Dermis blood vessel endothelial cell (primary cell): ENCODE data around the gene NXPH2. TPM values are rescaled to one million over a fixed set of nuclear protein-coding genes. Genes with fewer than 3 reads are reported as not detected.

Experiments
- DNase-seq: peaks from one replicate; pipeline ENCODE4 v3.0.0; 2010
- total RNA-seq: library from RNA; depleted of rRNA; stranded (reverse); fragments of >200 nt; gene quantifications from 2 replicates; pipeline ENCODE4 v1.2.3, GENCODE V29; 2014

Gene NXPH2
- not detected in 2 replicates for total RNA-seq

DNA sequence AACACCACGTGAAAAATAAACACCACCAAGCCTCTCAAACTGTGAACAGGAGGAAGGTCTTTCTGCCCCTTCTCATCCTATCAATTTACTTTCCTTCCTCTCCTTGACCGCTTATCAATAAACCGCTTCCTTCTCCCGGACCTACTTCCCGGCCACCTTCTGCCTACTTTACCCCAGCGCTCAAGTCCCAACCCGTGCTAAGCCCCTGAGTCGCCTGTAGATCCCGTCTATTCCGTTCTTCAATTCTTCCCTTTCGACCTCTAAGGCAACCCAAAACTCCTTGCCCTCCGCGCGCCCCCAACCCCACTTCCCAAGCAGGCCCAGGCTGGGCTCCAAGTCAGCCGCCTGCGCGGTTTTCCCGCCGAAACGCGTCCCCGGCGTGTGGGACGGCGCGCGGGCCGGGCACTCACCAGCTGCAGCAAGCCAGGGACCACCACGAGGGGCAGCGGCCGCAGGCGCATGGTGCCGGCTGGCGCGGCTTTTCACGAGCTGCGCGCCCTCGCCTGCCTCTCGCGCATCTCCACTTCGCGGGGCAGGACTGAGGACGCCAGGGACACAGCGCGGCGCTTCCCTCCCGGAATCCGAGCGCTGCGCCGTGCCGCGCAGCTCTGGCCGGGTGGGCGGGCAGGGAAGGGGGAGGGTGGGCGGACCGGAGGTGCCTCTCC, at the start of gene NXPH2:
Gene NXPH2 (minus strand): TSS at position 610 of the 665 bp plus-strand sequence. CDS start 149 bp downstream, at position 461.
- no peak for DNase-seq

DNA sequence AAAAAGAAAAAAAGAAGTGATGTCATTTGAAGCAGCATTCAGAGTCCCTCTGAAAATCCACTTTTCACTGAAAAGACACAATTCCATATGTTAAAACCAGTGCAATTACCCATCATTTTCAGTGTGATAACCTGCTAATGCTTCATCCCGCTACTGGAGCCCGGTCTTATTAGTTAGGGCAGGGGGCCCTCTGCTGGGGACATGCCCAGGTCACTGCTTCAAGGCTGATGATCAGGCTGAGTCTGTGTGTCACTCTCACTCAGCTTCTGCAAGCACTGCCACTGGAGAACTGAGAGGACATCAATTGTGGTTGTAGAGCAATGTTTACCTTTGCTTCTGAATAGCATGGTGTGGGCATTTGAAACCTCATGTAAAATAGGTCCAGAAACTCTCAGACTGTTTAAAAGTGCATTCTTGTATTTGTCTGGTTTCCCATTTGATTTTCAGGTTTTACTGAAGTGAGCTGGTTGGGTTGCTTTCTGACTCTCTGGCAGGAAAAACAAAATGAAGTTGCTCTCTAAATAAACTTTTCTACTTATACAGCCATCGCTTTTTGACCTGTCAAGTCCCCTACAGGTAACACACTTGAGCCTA, 49.2 kb upstream of the NXPH2 start:
- DNase-seq = peak; percentile 55

DNA sequence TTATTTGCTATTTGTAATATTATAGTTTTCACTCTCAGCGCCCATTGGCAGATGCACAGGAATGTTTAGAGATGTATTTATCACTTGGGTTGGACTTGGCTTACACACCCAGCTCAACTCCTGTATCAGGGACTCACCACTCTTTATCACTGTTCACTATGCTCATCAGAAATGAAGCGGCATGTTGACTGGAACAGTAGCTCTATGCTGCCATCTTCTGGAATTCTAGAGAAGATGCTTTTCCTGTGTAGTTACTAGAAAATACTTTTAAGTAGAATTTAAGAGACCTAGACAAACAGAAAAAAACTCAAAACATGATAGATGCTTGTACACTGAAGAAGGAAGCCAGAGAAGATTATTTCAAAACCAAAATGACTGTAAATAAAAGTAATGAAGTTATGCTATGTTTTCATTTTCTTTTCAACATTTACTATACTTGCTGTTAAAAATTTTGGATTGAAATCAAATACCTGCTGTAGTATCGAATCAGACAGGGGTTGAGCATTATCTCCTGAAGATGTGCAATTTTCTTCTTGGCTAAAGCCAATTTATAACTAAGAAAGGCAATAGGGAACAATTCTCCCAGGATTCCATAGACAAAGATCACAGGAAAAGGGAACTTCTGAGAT, 47.4 kb upstream of the NXPH2 start:
- DNase-seq = peak; percentile 79

DNA sequence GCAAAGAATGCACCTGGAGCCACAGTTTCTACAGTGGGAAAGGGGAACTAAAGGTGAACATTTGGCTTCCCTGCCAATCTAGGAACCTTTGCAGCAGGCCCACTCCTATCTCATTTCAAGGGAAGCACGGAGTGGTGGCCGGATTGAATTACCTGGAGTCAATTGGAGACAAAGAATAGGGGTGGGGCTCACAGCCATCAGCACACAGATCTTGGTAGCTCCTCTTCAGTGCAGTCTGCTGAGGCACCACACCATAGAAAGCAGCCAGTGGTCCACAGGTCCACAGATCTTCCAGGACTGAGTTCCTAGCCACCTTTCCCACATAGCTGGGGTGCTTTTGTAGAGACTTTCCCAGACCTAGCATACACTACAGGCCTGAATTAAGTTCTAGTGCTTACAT, 43.5 kb upstream of the NXPH2 start:
- DNase-seq = no peak

DNA sequence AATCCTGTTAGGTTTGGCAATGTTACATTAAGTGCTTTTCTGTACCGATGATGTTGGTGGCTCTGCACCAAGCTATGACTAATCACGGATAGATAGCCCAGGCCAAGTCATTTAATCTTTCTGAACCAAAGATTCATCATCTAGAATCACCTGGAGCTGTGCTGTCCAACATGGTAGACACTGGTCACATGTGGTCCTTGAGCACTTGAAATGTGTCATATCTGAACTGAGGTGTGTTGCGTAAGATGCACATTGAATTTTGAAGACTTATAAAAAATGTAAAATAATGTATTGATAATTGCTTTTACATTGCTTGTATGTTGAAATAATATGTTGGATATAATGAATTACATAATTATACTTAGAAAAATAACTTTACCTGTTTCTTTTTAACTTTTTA, 39.8 kb upstream of the NXPH2 start:
- DNase-seq = no peak

DNA sequence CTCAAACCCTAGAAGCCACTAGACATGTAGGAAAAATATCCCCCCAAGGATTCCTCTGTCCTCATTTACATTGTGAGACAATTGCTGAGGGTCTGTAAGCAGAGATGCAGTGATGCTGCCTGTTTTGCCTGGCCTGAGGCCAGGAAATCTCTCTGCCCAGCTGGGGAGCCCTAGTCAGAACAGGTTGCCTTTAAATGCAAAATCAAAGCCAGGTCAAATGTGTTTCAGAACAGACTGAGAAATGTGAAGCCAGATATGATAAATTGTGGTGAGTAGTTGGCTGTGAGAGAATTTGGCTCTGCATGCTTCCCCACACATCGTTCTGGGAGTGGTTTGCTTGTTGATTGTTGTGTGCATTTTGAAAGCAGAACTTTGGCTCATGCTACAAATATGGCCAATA, 38.4 kb upstream of the NXPH2 start:
- DNase-seq = no peak

DNA sequence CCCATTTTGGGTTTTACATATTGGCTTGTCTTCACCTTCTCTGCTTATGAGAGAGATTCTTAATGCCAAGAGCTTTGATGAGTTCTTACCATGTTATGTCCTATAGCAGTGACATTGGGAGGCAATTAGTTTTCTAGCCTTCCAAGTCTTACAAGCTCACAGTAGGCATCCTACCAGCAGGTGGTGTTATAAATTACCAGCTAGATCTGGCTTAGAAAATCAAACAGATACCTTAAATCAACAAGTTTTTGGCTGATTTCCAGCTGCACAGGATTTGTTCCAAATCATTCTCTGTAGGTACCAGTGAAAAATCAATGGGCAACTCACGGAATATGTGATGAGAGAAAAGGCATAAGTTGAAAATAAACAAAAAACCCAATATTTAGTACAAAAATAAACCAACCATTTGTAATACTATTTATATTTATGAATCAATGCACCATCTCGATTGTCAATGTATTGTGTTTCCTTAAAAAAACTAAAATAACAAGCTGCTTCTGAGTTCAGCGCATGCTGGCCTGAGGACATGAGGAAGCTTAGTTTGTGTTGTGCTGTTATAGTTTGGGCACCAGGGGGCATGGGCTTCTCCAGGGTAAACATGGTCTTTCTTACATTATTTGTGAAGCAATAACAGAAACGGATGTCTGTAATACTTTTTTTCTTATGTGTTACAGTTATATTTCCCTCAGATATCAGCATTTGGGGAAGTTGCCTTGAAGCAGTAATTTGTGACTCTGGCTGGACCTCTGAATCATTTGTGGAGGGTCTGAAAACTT, 34.1 kb upstream of the NXPH2 start:
- no peak for DNase-seq

DNA sequence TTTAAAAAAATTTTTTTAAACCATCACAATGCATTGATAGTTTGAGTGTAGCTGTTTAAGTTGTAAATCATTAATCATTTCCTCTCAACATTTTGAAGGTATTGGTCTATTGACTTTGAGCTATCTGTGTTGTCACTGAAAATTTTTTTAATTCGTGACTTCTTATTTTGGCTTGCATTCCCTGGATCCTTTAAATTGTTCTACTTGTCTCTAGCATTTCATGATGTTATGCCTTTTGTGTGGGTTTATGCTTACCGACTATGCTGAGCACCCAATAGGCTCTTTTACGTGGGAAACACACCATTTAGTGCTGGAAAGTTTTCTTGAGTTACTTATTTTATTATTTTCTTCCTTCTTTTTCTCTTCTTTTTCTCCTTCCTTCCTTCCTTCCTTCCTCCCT, 31.2 kb upstream of the NXPH2 start:
- DNase-seq = no peak

DNA sequence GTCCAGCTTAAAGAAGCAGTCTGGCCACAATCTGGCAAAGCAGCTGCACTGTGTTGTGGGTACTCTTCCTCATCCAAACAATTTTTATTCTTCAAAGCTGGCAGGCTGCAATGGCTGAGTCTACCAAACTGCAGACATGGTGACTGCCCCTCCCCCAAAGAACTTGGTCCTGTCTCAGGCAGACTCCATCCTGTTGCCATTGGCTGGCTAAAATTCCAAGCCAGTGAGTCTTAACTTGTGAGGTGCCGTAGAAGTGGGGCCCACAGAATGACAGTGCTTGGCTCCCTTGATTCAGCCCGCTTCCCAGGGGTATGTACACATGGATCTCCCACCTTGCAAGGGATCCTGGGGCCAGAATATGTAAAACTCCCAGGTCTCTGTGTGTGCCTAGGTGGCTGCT, 14.5 kb upstream of the NXPH2 start:
- no peak for DNase-seq

DNA sequence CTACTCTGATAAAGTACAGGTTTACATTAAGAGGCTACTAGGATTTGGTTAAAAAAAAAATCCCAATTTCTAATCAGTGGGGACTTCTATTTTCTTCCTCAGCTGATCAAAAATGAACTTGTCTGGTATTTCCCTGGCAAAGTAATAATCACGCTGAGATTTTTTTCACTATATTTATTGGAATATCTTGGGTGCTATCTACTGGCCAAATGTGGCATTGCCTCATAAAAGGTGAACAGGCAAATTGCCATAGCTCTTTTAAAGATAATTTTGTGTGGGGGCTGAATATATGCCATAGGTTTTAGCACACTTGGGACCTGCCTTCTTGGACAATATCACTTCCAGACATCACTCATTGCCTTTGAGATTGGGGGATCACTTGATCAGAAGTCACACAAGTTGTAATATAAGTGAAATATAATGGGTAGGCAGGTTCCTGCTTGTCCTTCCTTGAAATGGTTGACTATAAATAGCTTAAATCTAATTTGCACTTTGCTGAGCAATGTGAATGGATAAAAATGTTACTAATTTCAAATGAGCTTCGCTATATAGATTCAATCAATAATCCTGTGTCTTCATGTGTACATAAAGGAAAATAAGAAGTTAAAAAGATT, 7.0 kb upstream of the NXPH2 start:
- peak; percentile 63 for DNase-seq

DNA sequence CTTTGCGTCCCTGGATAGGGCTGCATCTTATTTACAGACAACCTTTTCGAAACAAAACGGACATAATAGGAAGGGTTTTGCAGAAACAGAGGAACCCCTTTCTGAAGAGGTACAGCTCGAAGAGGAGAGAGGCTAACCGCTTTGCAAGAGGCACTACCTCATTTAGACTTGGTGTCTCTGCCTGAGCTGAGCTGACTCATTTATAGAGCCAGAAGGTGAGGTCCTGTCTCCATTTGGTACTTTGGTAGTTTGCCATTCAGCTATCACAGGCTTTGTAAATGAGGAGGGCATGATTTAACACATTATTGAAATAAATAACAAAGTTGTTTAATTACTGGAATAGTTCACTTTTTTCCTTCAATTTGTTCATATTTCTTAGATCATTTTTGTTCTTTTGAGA, 2.2 kb upstream of the NXPH2 start:
- no peak for DNase-seq

DNA sequence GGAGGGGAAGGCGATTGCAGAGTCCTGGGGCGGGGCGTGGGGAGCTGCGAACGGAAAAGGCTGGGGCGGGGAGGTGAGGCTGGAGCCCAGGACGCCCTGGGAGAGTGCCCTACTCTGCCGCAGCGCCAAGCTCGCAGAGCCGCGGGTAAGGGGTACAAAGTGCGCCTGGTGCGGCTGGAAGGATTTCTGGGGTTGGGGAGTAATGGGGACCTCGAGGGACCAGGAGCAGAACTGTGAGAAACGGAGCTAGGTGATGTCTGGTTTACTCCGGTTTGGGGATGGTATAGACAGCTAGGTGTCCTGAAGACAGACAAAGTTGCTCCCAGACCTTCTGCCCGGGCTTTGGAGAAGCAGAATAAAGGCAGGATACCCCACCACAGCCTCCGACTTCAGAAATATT, 718 bp upstream of the NXPH2 start:
- DNase-seq = no peak

DNA sequence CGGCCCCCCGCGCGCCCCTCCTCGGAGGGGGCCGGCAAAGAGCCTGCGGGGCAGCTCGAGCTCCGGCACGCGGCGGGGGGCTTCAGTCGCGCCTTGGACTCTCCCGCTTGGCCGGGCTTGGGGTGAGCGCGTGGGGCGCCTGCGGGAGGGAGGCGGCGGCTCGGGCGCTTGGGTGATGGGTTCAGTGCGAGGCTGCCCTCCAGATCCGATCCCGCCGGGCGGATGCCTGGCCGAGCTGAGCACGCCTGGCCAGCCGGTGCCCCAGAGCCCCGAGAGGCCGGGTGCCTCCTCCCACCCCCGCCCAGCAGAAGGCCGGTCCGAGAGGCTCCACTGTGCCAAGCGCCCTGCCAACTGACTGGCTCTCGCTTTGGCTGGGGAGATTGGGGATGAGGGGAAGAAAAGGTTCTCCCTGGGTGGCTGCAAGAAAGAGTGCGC, 273 bp upstream of the NXPH2 start:
- DNase-seq = no peak

DNA sequence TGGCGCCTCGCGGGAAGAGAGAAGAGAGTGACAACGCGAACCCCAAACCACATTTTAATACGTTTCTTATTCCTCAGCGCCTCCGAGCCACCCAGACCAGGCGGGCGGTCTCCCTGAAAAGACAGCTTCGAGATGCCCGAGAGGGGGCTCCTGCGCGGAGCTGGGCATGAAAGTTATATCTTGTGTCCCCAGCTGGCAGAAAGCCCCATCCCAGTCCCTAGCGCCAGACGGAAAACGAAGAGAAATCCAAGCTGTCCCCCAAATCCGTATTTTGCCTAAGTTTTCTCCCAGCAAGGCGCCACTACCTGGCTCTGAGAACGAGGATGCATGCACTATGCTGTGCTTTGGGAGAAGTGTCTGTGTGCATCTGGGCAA, 797 bp downstream of the NXPH2 start:
- no peak for DNase-seq

DNA sequence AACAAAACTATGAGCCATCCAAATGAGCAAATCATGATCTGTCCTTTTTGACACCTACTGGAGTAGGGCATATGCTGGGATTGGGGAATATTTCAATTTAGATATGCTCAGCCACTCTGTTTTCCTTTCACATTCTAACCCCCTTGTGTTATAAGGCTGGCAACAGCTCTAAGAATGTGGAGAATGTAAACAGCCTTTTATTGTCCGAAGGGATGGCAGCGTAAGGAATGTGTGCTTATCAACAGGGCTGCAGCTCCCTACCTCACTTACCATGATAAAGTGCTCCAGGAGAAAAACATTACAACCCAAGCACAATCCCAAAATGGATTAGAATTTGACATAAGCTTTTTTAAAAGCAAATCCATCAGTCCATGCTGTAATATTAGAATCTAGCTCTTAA, 2.2 kb downstream of the NXPH2 start:
- no peak for DNase-seq

DNA sequence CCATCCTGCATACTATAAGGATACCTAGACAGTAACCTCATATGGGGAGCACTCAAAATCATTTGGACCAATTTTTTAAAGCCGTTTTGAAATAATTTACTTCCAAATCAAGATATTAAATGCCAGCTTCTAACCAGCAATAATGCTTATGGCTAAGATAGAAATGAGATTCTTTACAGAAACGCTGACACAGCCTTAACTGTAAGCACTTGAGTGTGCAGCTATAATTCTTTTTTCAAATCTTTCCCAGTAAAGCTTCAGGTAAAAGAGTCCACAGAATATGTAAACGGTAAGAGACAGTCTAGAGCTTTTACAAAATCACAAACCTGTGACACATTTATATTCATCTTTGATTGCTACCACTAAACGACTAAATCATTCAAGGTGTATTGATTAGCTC, 4.5 kb downstream of the NXPH2 start:
- no peak for DNase-seq

DNA sequence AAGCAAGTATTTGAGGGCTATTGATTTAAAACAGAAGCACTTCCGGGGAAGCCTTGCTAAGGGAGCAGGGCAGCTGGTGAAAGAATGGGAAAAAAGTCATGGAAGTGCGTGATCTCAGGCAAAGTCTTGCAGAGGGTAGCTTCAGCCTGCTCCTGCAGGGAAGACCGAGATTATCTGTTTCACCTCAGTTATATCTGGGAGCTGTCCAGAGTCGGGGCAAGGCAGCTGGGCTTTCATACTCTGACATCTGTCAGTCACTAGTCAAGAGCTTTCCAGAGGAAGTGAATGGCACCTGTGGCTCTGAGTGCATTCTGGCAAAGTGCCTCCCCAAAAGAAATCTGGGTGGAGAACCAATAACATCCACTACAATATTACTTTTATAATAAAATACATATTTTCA, 8.7 kb downstream of the NXPH2 start:
- DNase-seq = no peak

DNA sequence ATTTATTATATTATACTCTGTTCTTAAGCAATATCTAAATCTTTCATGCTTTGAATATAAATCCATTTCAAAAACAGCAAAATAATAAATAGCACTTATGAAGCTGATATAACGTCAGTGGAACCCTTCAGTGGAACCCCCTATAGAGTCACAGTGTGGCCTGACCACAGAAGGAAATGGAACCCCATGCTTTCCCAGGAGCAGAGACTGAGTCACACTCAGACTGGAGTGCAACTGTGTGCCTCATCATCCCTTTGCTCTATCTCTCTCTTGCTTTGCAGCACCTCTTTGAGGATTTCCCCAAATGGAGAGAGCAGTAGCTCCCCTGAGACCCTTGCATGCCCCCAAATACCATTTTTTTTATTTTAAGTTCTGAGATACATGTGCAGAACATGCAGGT, 13.1 kb downstream of the NXPH2 start:
- DNase-seq = no peak

DNA sequence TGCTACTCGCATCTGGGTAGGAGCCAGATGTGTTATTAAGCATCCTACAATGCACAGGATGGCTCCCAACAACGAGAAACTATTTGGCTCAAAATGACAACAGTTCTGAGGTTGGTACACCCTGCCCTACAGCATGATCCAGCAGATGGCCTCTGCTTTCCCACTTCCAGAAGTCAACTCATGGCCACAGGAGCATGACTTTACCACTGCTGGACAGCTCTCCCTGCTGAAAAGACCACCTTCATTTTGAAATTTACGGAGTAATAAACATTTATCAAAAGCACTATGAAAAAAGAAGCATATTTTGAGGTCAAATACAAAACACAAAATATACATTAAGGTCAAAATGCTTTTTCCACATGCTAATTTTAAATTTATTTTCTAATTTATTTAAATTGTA, 13.7 kb downstream of the NXPH2 start:
- no peak for DNase-seq

DNA sequence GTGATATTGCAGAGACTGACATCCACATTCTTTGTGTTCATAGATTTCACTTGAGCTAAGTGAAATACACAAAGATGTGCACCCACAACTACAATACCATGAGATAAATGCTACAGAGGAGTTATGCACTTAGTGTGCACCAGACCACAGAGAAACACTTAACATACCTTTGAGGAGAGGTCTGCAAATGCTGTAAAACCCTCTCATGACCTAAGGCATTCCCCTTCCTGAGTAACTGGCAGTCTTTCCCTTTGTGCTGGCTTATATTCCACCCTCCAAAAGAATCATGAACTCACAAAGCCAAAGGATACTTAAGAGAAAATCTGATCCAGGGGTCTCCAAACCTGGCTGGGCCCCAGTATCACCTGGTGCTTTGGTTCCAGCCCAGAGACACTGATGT, 16.2 kb downstream of the NXPH2 start:
- DNase-seq = no peak

DNA sequence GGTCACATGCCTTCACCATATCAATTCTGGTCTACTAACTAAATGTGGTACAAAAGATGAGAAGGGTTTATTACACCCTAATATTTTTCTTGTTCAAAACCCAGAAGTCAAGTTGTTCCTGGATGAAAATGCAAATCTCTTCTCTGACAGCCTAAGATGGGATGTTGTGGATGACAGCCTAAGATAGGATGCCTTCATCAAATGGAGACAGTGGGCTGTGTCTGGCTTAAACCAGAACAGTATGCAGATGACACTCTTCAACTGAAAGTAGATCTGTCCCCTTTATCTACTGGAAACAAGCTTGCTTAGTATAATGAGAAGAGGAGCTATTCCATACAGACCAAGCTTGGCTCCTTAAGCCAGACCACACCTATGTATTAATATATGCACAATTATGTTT, 17.7 kb downstream of the NXPH2 start:
- no peak for DNase-seq

DNA sequence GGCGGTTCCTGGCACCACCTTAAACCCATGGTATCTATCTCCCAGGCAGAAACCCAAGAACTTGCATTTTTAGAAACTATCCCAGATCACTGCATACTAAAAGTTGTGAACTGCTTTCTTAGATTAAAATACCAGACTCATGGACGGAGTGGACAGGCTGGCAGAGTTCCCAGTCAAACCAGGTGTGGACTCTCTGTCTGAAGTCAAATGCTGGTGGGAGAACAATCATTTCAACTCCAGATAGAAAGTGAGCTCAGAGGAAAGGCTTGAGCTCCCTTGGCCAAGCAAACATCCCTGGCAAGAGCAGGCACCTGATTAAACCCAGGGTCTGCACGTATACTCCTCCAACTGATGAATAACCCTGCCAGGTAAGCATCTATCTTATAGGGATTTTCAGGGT, 19.5 kb downstream of the NXPH2 start:
- no peak for DNase-seq

DNA sequence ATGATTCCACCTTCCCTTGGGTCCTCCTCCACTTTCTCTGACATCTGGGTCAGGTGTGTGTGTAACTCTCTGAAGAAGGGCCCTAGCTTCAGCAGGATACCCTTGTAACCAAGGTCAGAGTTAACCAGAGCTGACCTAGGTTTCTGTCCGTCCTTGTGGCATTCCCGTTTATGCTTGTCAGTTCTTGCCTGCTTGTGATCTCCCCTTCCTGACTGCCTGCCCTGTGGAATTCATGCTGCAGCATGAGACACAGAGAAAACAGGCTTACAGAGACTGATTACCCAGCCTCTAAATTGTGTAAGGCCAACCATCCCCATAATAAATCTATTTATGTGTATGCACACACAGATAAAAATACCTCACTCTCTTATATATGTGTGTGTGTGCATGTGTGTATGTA, 22.8 kb downstream of the NXPH2 start:
- DNase-seq = no peak
